Measurements from ENCODE around the gene SART3. TPM values are rescaled to one million over a fixed set of nuclear protein-coding genes. Genes with fewer than 3 reads are reported as not detected.

The SART3 gene
- total RNA-seq, 1 experiment from 2014 or later = 89.4 TPM

- Histone ChIP-seq H3K79me2 (ENCODE audit: insufficient read depth, low read length) (no peaks in the 10 kb centered on the region), H3K9ac (ENCODE audit: extremely low read depth, insufficient read length, low read length) (no peak overlapping the region), H2AFZ (ENCODE audit: low read length) (no peak overlapping the region), H2BK12ac (ENCODE audit: insufficient read length, low read depth, low read length) (no peak overlapping the region), H4K5ac (ENCODE audit: insufficient read length, low read depth, low read length) (no peak overlapping the region), H3K18ac (ENCODE audit: insufficient read length, low read depth, low read length) (no peak overlapping the region), H3K4me1 (ENCODE audit: insufficient read depth, low read length) (no peaks in the 10 kb centered on the region), H3K4ac (ENCODE audit: low read depth, low read length) (no peak overlapping the region), H2BK120ac (ENCODE audit: low read depth, low read length, poor library complexity, severe bottlenecking) (no peak overlapping the region), H2BK15ac (ENCODE audit: low read depth, low read length) (no peak overlapping the region), H3K23ac (ENCODE audit: insufficient read length, low read depth, low read length) (no peak overlapping the region), H2AK5ac (ENCODE audit: insufficient read length, low read length) (no peak overlapping the region), H4K20me1 (ENCODE audit: control insufficient read depth, insufficient read depth, insufficient read length) (no peaks in the 10 kb centered on the region), H3K27ac (ENCODE audit: insufficient read length, low read depth, low read length) (no peak overlapping the region), H3K23me2 (ENCODE audit: insufficient read length, low read depth, low read length, poor library complexity, severe bottlenecking) (no peaks in the 10 kb centered on the region), H3K79me1 (ENCODE audit: insufficient read depth, low read depth, low read length, poor library complexity, severe bottlenecking) (no peaks in the 10 kb centered on the region), H3T11ph (ENCODE audit: low read length) (no peak overlapping the region), H3K56ac (ENCODE audit: insufficient read length, low read depth, low read length) (no peak overlapping the region), H4K91ac (ENCODE audit: insufficient read length, low read depth, low read length) (no peak overlapping the region), H4K8ac (replicated peaks; ENCODE audit: insufficient read length, low read depth, low read length) (no peak overlapping the region), H3K14ac (ENCODE audit: insufficient read depth, low read length) (no peak overlapping the region), H3K9me3 (ENCODE audit: control insufficient read depth, low read depth, low read length) (no peaks in the 10 kb centered on the region), H2BK20ac (ENCODE audit: low read depth, low read length, poor library complexity, severe bottlenecking) (no peak overlapping the region), H3K27me3 (ENCODE audit: insufficient read depth, low read length) (no peaks in the 10 kb centered on the region), H2BK5ac (ENCODE audit: insufficient read length, low read length) (no peak overlapping the region), H3K4me2 (ENCODE audit: insufficient read depth, insufficient read length, low read length) (no peak overlapping the region)
- peak overlapping the region in 1 of 3 experiments; percentile 23; a peak in 2 of 7 replicates for H3K27ac Mint-ChIP-seq
- TF ChIP-seq CTCF (conservative IDR thresholded peaks at IDR 0.05) = no peak
- H3K4me1 Mint-ChIP-seq = no peaks in the 10 kb centered on the region
- peaks cover 41 to 91% (median 90%) of the 10 kb centered on the region in 3 experiments; a peak in 6 of 7 replicates for H3K36me3 Mint-ChIP-seq (ENCODE audit: insufficient read depth in 1 of 3, low read depth in 3 of 3)
- no peak overlapping the region for H3K4me3 Mint-ChIP-seq
- no peak for DNase-seq
- H3K27me3 Mint-ChIP-seq (ENCODE audit: low read depth) = no peaks in the 10 kb centered on the region
- H3K9me3 Mint-ChIP-seq = no peaks in the 10 kb centered on the region
- no CpG with 5 or more reads among the region's 9 CpGs for WGBS (ENCODE audit: extremely low coverage, insufficient read length, low lambda C conversion rate)
Measured at GRCh38 chr12:108530161-108530560, 30.8 kb downstream of the SART3 start.

All from H9 (cell line).